Activated naive CD8-positive, alpha-beta T cell treated with anti-CD3 and anti-CD28 coated beads, Interleukin-2, amount 10 ng/mL, durations not matched to agents 7 days and 5 days (primary cell): Measurements from ENCODE around the gene NPBWR2. TPM values are rescaled to one million over a fixed set of nuclear protein-coding genes. Genes with fewer than 3 reads are reported as not detected.
A peak's percentile ranks its signal among the peaks of the same experiment; 100 is the strongest.
"Not testable (repeated sequence)": the region's sequence is repeated elsewhere in the genome, so short reads cannot be mapped to it uniquely, and the experiment has no call there.

Source experiments
- ATAC-seq: fragments of 150-1000 bp; cut with Tn5 transposase; one replicate; pipeline ENCODE4 v1.10.0; 2021; ENCODE audit warnings: low read depth, moderate library complexity
- POLR2A ChIA-PET: fragments of 350-600 bp; sonication (Branson Sonifier 250); formaldehyde crosslinking; loops from one replicate; lab custom pipeline; 2021; ENCODE audit warnings: antibody characterized with exemption; lab: Charles Lee
- DNase-seq: peaks from one replicate; pipeline ENCODE4 v3.0.0; 2021
- H3K27ac Mint-ChIP-seq: one replicate; pipeline ENCODE4 v1.8.0; 2022; ENCODE audit warnings: mild to moderate bottlenecking, mixed read lengths
- H3K27me3 Mint-ChIP-seq: one replicate; pipeline ENCODE4 v1.8.0; 2022; ENCODE audit warnings: mild to moderate bottlenecking, moderate library complexity, mixed read lengths
- H3K36me3 Mint-ChIP-seq: one replicate; pipeline ENCODE4 v1.8.0; 2021; ENCODE audit warnings: mild to moderate bottlenecking, mixed read lengths
- H3K4me1 Mint-ChIP-seq: one replicate; pipeline ENCODE4 v1.8.0; 2021; ENCODE audit warnings: mixed read lengths
- H3K4me3 Mint-ChIP-seq: one replicate; pipeline ENCODE4 v1.8.0; 2022; ENCODE audit warnings: mild to moderate bottlenecking, moderate library complexity, mixed read lengths
- H3K9me3 Mint-ChIP-seq: one replicate; pipeline ENCODE4 v1.8.0; 2021; ENCODE audit warnings: mixed read lengths
- total RNA-seq, 2 experiments: library from RNA; stranded (reverse); gene quantifications; one replicate each; pipeline ENCODE4 v1.2.3, GENCODE V29; 2021

Gene NPBWR2
- total RNA-seq, 2 experiments from 2014 or later, result not detected

DNA sequence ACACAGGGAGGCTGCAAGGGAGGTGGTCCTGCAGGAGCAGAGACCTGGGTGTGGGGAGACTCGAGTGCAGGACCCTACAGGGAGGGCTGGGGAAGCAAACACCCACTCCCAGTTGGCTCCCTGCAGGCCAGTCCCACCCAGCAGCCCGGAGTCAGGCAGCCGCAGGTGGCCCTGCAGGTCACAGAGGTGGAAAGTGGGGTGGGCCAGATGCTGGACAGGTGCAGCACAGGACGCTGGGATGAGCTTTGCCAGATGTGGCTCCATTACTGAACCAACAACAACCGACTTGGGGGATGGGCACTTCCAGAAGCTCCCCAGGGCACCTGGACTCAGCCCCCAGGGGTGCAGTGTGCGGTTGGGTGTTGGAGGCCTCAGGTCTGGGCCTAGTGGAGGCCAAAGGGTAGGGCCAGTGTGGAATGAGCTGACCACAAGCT, 30.2 kb upstream of the NPBWR2 start:
- no peak for DNase-seq
- POLR2A ChIA-PET, result no interaction called here
- no peak overlapping the region for H3K27ac Mint-ChIP-seq

DNA sequence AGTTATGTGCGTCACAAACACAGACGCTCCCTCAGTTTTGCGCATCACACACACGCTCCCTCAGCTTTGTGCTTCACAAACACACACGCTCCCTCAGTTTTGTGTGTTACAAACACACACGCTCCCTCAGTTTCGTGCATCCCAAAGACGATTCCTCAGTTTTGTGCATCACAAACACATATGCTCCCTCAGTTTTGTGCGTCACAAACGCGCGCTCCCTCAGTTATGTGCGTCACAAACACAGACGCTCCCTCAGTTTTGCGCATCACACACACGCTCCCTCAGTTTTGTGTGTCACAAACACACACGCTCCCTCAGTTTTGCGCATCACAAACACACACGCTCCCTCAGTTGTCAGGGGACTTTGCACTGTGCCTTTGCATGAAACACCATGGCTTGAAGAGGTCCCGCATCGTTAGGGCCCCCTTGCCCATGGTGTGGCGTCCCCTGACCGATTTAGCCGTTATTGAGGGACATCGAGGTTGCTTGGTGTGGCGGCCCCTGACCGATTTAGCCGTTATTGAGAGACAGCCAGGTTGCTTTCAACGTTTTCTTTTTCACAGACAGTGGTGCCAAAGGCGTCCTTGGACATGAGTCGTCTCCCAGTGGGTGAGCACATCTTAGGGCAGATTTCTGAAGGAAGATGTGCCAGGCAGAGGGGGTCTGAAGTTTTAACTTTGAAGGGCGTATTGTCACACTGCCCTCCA, 28.8 kb upstream of the NPBWR2 start:
- Mint-ChIP-seq H3K4me3 (no peak overlapping the region), H3K9me3 (no peaks in the 10 kb centered on the region), H3K27me3 (no peaks in the 10 kb centered on the region), H3K27ac (no peak overlapping the region), H3K36me3 (no peaks in the 10 kb centered on the region), H3K4me1 (no peaks in the 10 kb centered on the region)
- POLR2A ChIA-PET, result no interaction called here
- DNase-seq, result no peak
- ATAC-seq, result no peak

More for the DNA sequence above, 30.2 kb upstream of the NPBWR2 start:
- H3K4me1 Mint-ChIP-seq, result no peaks in the 10 kb centered on the region
- ATAC-seq, result no peak
- H3K27me3 Mint-ChIP-seq, result no peaks in the 10 kb centered on the region
- H3K9me3 Mint-ChIP-seq, result no peaks in the 10 kb centered on the region
- no peaks in the 10 kb centered on the region for H3K36me3 Mint-ChIP-seq
- no peak overlapping the region for H3K4me3 Mint-ChIP-seq

DNA sequence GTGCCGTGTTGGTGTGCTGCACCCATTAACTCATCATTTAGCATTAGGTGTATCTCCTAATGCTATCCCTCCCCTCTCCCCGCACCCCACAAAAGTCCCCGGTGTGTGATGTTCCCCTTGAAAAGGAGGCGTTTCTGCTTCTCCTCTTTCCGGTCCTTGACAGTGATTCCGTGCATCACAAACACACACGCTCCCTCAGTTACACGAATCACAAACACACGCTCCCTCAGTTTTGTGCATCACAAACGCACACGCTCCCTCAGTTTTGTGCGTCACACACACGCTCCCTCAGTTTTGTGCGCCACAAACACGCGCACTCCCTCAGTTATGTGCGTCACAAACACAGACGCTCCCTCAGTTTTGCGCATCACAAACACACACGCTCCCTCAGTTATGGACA, 27.4 kb upstream of the NPBWR2 start:
- H3K4me1 Mint-ChIP-seq, H3K27me3 Mint-ChIP-seq, H3K4me3 Mint-ChIP-seq, H3K9me3 Mint-ChIP-seq, H3K36me3 Mint-ChIP-seq, DNase-seq, H3K27ac Mint-ChIP-seq, POLR2A ChIA-PET, ATAC-seq: not testable (repeated sequence)

DNA sequence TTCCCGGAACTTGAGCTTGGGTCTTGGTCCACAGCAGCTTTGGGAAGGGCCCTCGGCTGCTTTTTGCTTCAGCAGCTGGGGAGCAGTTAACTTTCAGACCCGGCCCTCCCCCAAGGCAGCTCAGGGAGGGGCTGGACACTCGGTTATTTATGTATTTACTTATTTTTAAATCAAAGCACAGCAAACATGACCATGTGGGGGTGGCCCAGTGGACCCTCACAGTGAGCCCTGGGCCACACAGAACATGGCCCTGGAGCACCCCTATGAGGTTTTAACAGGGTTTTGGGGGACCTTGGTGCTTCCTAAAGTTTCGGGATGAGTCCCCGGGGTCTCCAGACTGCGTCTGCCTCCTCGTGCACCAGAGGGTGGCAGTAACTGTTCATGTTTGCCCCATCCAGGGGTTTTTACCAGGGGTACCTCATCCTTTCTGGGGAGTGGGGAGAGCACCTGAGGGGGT, 26.6 kb upstream of the NPBWR2 start:
- no peaks in the 10 kb centered on the region for H3K9me3 Mint-ChIP-seq
- H3K4me1 Mint-ChIP-seq, result no peaks in the 10 kb centered on the region
- H3K36me3 Mint-ChIP-seq, result no peaks in the 10 kb centered on the region
- H3K4me3 Mint-ChIP-seq, result no peak overlapping the region
- peak; percentile 24 for DNase-seq
- H3K27me3 Mint-ChIP-seq, result peaks cover 5% of the 10 kb centered on the region
- no peak for ATAC-seq
- H3K27ac Mint-ChIP-seq, result no peak overlapping the region
- POLR2A ChIA-PET, result no interaction called here

DNA sequence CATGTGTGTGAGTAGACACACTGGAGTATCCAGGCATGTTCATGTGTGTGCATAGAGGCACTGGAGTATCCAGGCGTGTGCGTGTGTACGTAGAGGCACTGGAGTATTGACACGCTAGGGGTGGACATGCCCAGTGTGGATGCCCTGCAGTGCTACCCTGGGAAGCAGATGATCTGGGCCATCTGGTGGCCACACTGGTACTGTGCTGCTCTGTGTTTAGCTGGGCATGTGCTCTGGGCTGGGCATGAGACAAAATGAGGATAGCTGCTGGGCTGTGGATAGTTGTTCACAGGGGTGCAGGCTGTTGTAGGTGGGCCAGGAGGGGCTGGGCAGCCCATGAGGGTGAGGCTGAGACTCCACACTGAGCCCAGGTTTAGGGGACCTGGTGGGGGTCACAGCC, 24.0 kb upstream of the NPBWR2 start:
- peaks cover 9% of the 10 kb centered on the region for H3K27me3 Mint-ChIP-seq
- peak overlapping the region; percentile 60 for H3K27ac Mint-ChIP-seq
- DNase-seq (no peak), ATAC-seq (no peak)
- H3K9me3 Mint-ChIP-seq, result no peaks in the 10 kb centered on the region
- H3K36me3 Mint-ChIP-seq, result no peaks in the 10 kb centered on the region
- no peak overlapping the region for H3K4me3 Mint-ChIP-seq
- H3K4me1 Mint-ChIP-seq, result no peaks in the 10 kb centered on the region
- POLR2A ChIA-PET, result no interaction called here

DNA sequence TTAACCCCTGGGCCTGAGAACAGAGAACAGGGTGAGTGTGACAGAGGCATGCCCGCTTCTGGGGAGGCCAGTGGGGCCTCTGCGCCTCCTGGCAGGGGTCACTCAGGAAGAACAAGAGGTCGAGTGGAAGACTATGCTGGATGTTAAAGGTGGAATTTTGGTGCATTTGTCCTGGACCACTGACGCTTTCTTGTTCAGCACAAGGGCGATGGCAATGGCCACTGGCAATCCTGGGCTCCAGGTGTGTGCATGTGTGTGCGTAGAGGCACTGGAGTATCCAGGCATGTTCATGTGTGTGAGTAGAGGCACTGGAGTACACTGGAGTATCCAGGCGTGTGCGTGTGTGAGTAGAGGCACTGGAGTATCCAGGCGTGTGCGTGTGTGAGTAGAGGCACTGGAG, 23.5 kb upstream of the NPBWR2 start:
- no peaks in the 10 kb centered on the region for H3K36me3 Mint-ChIP-seq
- DNase-seq (no peak), ATAC-seq (no peak)
- no peaks in the 10 kb centered on the region for H3K9me3 Mint-ChIP-seq
- POLR2A ChIA-PET, result no interaction called here
- no peaks in the 10 kb centered on the region for H3K4me1 Mint-ChIP-seq
- H3K4me3 Mint-ChIP-seq, result no peak overlapping the region
- H3K27me3 Mint-ChIP-seq, result peaks cover 9% of the 10 kb centered on the region
- H3K27ac Mint-ChIP-seq, result no peak overlapping the region

DNA sequence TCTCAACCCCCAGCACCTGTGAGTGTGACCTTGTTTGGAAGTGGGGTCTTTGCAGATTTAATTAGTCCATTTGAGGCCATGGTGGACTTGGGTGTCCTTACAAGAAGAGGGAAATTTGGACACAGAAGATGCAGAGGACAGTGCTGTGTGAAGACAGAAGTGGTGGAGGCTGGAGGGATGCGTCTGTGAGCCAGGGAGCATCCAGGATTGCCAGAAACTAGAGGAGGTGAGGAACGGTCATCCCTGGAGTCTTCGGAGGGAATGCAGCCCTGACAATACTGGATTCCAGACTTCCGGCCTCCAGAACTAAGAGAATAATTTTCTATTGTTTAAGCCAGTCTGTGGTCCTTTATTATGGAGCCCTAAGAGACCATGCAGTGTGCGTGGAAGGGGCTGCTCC, 22.9 kb upstream of the NPBWR2 start:
- Mint-ChIP-seq H3K36me3 (no peaks in the 10 kb centered on the region), H3K27ac (no peak overlapping the region), H3K27me3 (peaks cover 10% of the 10 kb centered on the region), H3K4me1 (no peaks in the 10 kb centered on the region), H3K4me3 (no peak overlapping the region), H3K9me3 (no peaks in the 10 kb centered on the region)
- POLR2A ChIA-PET, result no interaction called here
- ATAC-seq (no peak), DNase-seq (no peak)

DNA sequence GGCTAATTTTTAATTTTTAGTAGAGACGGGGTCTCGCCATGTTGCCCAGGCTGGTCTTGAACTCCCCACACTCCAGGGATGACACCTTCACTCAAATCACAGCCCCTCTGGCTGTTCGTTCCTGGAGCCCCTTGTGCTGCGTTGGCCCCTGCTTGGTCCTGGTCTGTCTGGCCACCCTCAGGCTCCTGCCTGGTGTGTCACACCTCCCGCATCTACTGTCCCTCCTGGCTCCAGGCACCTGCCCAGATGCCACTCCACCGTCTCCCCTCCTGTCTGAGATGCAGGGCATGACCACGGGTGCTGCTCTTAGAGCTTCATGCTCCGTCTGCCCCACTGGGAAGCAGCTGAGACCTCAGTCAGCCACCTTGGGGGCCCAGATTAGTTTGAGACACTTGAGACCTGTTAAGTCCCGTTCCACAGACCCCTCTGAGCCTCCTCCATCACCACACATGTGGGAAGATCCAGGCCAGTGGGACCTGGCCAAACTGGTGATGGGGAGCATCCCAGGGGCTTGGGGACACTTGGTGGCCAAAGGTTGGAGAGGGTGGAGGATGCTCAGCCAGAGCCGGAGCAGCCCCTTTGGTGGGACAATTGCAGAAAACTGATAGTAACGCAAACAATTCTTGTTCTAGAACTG, 21.9 kb upstream of the NPBWR2 start:
- H3K4me1 Mint-ChIP-seq, result no peaks in the 10 kb centered on the region
- POLR2A ChIA-PET, result no interaction called here

DNA sequence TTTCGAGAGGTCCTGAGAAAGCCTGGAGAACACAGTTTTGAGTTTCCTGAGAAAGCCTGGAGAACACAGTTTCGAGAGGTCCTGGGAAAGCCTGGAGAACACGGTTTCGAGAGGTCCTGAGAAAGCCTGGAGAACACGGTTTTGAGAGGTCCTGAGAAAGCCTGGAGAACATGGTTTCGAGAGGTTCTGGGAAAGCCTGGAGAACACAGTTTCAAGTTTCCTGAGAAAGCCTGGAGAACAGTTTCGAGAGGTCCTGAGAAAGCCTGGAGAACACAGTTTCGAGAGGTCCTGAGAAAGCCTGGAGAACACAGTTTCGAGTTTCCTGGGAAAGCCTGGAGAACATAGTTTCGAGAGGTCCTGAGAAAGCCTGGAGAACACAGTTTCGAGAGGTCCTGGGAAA, 16.2 kb upstream of the NPBWR2 start:
- H3K4me1 Mint-ChIP-seq, POLR2A ChIA-PET: not testable (repeated sequence)

More for the DNA sequence above, 21.9 kb upstream of the NPBWR2 start:
- Mint-ChIP-seq H3K27me3 (peaks cover 18% of the 10 kb centered on the region), H3K4me3 (no peak overlapping the region), H3K9me3 (no peaks in the 10 kb centered on the region), H3K27ac (no peak overlapping the region), H3K36me3 (no peaks in the 10 kb centered on the region)
- ATAC-seq, result no peak
- no peak for DNase-seq

DNA sequence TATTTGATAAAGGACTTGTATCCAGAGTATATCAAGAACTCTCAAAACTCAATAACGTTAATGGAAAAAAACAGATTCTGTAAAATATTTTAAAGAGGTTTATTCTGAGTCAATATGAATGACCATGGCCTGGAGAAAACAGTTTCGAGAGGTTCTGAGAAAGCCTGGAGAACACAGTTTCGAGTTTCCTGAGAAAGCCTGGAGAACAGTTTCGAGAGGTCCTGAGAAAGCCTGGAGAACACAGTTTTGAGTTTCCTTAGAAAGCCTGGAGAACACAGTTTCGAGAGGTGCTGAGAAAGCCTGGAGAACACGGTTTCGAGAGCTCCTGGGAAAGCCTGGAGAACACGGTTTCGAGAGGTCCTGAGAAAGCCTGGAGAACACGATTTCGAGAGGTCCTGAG, 15.6 kb upstream of the NPBWR2 start:
- POLR2A ChIA-PET, result not testable (repeated sequence)
- peaks cover 32% of the 10 kb centered on the region for H3K27me3 Mint-ChIP-seq

More for the DNA sequence above, 16.2 kb upstream of the NPBWR2 start:
- DNase-seq, ATAC-seq, H3K4me3 Mint-ChIP-seq, H3K36me3 Mint-ChIP-seq, H3K27ac Mint-ChIP-seq, H3K9me3 Mint-ChIP-seq: not testable (repeated sequence)
- peaks cover 32% of the 10 kb centered on the region for H3K27me3 Mint-ChIP-seq

DNA sequence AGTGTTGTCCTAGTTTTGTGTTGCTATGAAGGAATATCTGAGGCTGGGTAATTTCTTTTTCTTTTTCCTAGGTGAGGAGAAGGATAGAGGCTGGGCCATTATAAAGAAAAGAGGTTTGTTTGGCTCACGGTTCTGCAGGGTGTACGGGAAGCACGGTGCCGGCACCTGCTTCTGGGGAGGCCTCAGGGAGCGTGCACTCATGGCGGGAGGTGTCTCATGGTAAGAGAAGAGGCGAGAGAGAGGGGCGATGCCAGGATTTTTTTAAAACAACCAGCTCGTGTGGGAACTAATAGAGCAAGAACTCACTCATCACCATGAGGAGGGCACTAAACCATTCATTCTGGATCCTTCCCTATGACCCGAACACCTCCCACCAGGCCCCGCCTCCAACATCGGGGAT, 14.2 kb upstream of the NPBWR2 start:
- Mint-ChIP-seq H3K9me3 (no peaks in the 10 kb centered on the region), H3K36me3 (no peaks in the 10 kb centered on the region), H3K4me3 (no peak overlapping the region), H3K27ac (no peak overlapping the region), H3K4me1 (peaks cover 7% of the 10 kb centered on the region), H3K27me3 (peaks cover 32% of the 10 kb centered on the region)
- POLR2A ChIA-PET, result interaction anchor here (1.9 to 2.7 kb wide), 2 partner anchors 38 to 43 kb away, joined by 7 to 13 read pairs; partner anchors contain the start of genes LKAAEAR1 and RGS19
- peak; percentile 10 for DNase-seq
- no peak for ATAC-seq

More for the DNA sequence above, 15.6 kb upstream of the NPBWR2 start:
- ATAC-seq, DNase-seq, H3K4me3 Mint-ChIP-seq, H3K9me3 Mint-ChIP-seq, H3K27ac Mint-ChIP-seq, H3K4me1 Mint-ChIP-seq, H3K36me3 Mint-ChIP-seq: not testable (repeated sequence)

DNA sequence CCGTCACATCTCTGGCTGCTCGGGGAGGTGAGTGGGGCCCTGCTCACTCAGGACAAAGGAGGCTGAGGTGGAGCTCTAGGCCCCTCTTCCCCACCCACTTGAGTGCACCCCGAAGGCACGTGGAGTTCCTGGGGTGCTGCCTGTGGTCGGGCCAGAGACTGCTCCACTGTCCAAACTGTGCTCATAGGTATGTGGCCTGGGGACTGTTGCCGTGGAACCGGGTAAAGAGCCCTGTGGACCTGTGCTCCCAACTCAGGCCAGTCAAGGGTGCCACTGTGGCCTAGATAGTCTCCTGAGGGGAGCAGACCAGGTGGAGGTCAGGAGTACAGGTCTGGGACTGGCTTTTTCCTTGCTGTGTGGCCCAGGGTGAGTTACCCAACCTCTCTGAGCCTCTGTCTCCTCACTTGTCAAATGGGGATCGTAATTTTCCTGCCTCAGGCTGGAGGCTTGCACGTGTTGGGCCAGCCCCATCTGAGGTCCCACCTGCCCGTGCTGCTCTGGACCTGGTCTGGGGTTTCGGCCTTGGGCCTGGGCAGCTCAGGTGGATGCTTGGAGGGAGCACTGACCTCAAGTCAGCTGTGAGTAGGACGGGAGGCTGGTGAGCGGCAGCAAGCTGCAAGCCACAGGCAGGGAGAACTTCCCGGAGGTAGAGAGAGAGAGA, 12.4 kb upstream of the NPBWR2 start:
- POLR2A ChIA-PET, result interaction anchor here (0.5 to 2.7 kb wide), 4 partner anchors 36 to 183 kb away, joined by 3 to 13 read pairs (median 6); partner anchors contain the start of genes LKAAEAR1, PRPF6 and RGS19
- Mint-ChIP-seq H3K27ac (peak overlapping the region; percentile 30), H3K36me3 (no peaks in the 10 kb centered on the region), H3K4me1 (peaks cover 7% of the 10 kb centered on the region), H3K4me3 (peak overlapping the region; percentile 50), H3K27me3 (peaks cover 27% of the 10 kb centered on the region), H3K9me3 (no peaks in the 10 kb centered on the region)
- ATAC-seq (no peak), DNase-seq (no peak)

DNA sequence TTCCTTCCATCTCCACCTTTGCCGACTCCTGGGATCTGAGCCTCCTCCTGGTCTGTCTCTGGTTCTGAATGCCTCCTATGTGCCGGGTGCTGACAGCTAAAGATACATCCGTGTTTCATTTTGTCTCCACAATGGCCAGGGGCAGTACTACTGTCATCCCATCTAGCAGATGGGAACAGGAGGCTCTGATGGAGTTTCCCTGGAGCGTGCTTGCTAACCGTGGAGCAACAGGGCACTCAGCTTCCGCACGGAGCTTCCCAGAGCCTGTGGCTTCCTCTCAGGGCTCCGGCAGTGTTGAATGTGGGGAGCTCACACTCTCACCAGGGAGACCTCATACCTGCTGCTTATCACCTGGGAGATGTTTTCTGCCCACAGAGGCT, 11.9 kb upstream of the NPBWR2 start:
- no peaks in the 10 kb centered on the region for H3K9me3 Mint-ChIP-seq
- no peaks in the 10 kb centered on the region for H3K36me3 Mint-ChIP-seq
- H3K4me3 Mint-ChIP-seq, result no peak overlapping the region
- ATAC-seq, result no peak
- H3K4me1 Mint-ChIP-seq, result peaks cover 7% of the 10 kb centered on the region
- peaks cover 23% of the 10 kb centered on the region for H3K27me3 Mint-ChIP-seq
- POLR2A ChIA-PET, result interaction anchor here (2.7 kb wide), 1 partner anchor 35 kb away, joined by 13 read pairs; the partner anchor contains the start of gene LKAAEAR1
- H3K27ac Mint-ChIP-seq, result no peak overlapping the region
- peak; percentile 33 for DNase-seq
